CD4-positive, alpha-beta T cell treated with Interferon alpha-2 for 1 hour (primary cell): ENCODE measurements around the gene SEC14L1.
"Not testable (repeated sequence)": the region's sequence is repeated elsewhere in the genome, so short reads cannot be mapped to it uniquely, and the experiment has no call there.

ENCODE experiments used
- DNase-seq, 2 donors: peaks; one replicate each; pipeline ENCODE4 v3.0.0-alpha.2; 2020 to 2022

The SEC14L1 gene

GRCh38 chr17:77246110-77247047 is 105.6 kb downstream of the SEC14L1 start:
- no peak for DNase-seq

GRCh38 chr17:77247048-77247541 is 106.3 kb downstream of the SEC14L1 start:
- DNase-seq: peak; percentile 84 to 86

DNA sequence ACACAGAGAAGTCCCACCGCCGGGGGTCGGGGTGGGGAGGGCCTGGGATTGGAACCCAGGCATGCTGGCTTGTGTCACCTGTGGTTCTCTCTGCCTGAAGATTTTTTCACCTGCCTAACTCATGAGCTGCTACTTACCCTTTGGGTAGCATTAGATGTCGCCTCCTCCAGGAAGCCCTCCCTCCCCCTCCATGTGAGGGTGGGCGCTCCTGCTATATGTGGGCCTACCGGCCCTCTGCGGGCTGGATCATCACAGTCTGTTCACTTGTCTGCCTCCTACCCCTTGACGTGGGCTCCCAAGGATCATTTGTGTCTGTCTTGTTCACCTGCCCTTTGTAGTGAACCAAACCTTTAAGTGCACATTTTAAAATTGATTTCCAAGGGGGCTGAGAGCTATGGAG is 106.8 kb downstream of the SEC14L1 start:
- DNase-seq: no peak

DNA sequence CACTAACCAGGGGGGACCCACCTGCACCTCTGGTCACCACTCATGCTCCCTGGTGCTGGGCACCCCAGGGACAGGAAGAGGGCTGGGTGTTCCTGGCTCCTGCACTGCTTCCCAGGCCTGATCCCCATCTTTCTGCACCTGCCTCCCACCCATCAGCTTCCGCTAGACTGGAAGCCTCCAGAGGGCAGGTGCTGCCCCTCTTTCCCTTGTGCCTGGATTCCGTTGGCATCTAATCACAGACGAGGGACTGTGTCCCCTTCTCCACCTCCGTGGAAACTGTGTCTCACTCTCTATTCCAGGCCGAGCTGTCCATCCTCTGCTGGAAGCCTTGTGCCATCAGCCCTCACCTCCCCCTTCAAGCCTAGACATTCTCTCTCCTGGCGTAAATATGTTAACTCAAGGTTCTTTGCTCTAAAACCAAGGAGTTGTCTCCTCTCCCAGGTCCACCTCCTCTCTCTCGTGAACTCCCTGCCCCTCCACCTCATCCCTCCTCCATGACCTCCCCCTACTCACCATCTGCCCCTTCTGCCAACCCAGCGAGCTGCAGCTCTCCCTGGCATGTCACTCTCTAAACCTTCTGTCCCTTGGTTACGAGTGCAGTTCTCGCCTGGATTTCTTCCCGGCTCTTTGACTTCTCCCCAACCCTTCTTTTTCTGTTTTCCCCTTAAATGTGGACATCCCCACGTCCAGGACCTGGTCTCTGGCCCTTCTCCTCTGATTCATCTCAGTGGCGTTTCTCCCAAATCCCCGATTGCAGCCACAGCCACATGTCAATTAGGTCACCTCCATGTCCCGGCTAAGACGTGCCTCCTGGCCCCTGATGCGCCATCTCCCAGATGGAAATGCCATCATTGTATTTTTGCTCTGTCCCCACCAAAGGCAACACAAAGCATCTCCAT is 107.7 kb downstream of the SEC14L1 start:
- no peak for DNase-seq

DNA sequence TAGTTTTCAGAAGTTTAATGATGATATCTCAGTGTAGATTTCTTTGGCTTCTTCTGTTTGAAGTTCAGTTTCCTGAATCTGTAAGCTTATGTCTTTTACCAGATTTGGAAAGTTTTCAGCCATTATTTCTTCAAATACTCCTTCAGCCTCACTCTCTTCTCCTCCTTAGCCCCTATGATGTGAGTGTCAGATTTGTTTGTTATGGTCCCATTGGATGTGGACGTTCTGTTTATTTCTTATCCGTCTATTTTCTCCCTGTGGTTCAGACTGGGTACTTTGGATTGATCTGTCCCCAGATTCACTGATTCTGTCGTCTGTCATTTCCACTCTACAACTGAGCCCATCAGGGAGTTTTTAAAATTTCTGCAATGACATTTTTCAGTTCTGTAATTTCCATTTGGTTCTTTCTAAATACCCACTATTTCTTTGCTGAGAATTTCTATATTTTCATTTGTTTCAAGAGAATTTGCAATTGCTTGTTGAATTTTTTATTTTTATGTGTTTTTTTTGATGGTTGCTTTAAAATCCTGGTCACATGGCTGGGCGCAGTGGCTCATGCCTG is 110.9 kb downstream of the SEC14L1 start:
- no peak for DNase-seq

- not testable (repeated sequence) for DNase-seq
Observed at GRCh38 chr17:77252306-77252705, 111.5 kb downstream of the SEC14L1 start.

DNA sequence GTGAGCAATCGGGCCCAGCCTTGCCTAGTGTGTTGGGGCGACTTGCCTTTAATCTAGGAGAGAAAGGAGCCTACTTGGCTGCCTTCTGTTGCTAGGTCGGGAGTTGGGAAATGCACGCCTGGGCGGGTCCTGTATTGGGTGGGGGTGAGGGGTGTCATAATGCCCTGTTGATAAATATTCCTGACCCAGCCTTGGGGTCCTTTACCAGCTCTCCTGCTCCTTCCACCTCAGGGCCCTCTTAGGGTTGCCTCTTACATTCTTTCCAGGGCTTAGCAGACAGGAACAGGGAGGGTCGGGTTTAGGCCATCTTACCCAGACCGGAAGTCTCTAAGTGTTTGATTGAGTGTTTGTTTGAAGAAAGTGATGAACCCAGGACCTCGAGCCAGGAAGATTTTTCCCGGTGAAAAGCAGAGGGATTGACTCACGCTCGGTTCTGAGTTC is 112.9 kb downstream of the SEC14L1 start:
- DNase-seq: no peak

- DNase-seq: no peak
Observed at GRCh38 chr17:77254951-77255825, 114.4 kb downstream of the SEC14L1 start.

- DNase-seq: not testable (repeated sequence)
Observed at GRCh38 chr17:77255970-77256369, 115.2 kb downstream of the SEC14L1 start.

- DNase-seq: no peak
Observed at GRCh38 chr17:77256710-77257109, 115.9 kb downstream of the SEC14L1 start.

- no peak for DNase-seq
Observed at GRCh38 chr17:77257169-77257568, 116.4 kb downstream of the SEC14L1 start.

DNA sequence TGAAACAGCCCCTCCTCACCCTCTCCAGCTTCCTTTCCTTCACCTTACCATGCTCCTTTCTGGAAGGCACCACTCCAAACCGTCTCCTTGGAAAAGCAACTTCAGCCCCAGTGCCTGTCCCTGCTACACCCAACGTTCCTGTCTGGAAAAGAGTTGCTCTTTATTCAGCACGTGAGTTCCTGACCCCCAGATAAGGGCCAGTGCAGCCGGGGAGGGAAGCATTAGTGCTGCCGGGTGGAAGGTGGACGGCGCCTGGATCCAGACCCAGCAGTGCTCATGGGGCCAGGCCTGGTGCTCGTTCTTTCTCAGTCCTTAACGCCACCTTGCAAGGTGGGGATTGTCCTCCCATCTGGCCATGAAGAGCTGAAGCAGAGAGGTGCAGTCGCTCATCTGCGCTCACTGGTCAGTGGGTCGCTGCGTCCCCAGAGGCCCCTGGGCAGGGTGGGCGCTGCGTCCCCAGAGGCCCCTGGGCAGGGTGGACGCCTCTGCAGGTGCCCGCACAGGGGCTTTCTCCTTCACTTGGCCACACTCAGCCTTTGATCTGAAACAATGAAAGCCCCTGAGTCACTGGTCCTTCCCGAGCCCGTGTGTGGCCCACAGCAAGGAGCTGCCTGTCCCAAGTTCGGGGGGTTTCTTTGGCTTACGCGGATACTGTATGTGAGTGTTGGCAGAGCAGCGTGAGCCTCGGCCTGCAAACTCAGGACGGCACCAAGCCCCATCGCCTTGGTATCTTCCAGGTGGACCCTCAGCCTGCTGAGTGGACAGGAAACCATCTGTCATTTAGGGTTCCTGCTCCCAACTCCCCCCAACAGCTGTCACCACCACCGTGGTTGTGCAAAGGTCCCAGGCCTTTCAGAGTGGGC is 117.1 kb downstream of the SEC14L1 start:
- no peak for DNase-seq

GRCh38 chr17:77258638-77259037 is 117.9 kb downstream of the SEC14L1 start:
- no peak for DNase-seq

DNA sequence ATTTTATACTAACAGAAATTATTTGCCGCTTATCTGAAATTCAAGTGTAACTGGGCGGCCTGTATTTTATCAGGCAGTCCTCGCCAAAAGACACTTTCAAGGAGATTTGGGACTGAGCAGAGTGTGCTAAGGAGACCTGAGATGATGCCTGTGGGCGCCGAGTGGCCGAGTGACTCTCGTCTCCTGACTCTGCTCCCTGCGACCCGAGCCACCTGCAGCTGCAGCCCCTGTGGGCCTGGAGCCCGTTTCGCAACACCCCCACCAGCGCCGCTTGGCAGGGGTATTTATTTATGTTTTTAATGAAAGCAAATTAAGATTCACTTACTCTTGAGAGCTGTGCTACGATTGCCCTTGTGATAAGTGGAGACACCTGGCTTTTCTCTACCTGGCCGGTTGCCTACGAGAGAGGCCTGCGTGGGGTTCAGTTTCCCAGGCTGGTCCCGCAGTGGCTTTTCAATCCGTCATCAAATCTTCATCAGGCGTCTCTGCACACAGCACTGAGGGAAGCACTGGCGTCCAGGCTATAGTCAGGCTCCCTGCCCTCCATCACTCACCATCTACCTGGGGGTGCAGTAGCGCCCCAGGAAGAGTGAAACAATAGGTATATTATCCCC is 124.0 kb downstream of the SEC14L1 start:
- no peak for DNase-seq

DNA sequence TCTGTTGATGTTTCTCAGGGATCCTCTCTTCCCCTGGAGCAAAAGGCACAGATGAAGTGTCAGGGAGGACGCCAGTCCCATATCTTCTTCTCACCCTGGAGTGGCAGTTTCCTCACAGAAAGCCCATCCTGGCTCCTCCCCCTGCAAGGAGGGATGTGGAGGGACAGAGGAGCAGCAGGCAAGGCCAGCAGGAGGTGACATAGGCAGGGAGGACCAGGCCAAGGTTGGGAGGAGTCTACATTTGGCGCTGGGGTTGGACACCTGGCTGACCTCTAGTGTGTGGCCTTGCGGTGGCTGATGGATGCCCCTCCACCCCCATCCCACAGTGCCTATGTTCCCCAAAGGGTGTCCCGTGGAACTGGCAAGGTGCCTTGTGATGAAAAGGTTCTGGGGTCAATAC is 125.4 kb downstream of the SEC14L1 start:
- DNase-seq: no peak
